DND-41 (cell line): Measurements from ENCODE around the gene MEOX1.

Experiments used
- CTCF ChIP-seq: IDR thresholded peaks from 2 replicates; pipeline ENCODE4 v1.5.1; 2012; ENCODE audit warnings: borderline replicate concordance, low read length, moderate library complexity, mild to moderate bottlenecking; ENCODE audit not compliant: poor library complexity, severe bottlenecking; ENCODE audit errors: extremely low read depth
- EZH2 ChIP-seq: IDR thresholded peaks from 3 replicates; pipeline ENCODE4 v1.6.1; 2012; ENCODE audit warnings: borderline replicate concordance, low read depth, mild to moderate bottlenecking, moderate library complexity, low read length, inconsistent platforms; ENCODE audit not compliant: severe bottlenecking

DNA sequence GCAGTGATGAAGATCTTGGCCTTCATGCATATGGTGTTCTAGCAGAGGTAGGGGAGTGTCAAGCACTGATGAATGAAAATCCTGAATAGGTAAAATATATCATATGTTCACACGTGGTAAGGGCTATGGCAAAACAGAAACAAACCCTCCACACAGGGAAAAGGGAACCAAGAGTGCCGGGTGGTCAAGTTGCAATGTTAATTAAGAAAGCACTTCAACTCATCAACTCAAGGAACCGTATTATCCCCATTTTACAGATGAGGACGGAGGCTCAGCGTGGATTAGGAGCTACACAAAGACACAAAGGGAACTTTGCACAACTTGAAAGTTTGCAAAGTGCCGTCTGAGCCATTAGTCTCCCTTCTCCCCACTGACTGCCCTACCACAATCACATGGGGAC lies 28.1 kb upstream of the MEOX1 start:
- TF ChIP-seq CTCF (no peak), EZH2 (no peak)
